Neuron (in vitro differentiated cells): ENCODE results near the gene SPOP.
A peak's percentile ranks its signal among the peaks of the same experiment; 100 is the strongest.

Source experiments
- H2AFZ ChIP-seq: one replicate; pipeline ENCODE4 v1.6.1; 2013; ENCODE audit warnings: low read depth, mild to moderate bottlenecking, inconsistent platforms, low read length, moderate library complexity
- H3K27me3 ChIP-seq: one replicate; pipeline ENCODE4 v1.6.1; 2013; ENCODE audit warnings: low read length; ENCODE audit not compliant: insufficient read depth
- H3K36me3 ChIP-seq: one replicate; pipeline ENCODE4 v1.6.1; 2013; ENCODE audit warnings: low read length; ENCODE audit not compliant: insufficient read depth
- H3K4me1 ChIP-seq: one replicate; pipeline ENCODE4 v1.6.1; 2013; ENCODE audit warnings: low read length; ENCODE audit not compliant: insufficient read depth
- H3K4me3 ChIP-seq: 2 replicates; pipeline ENCODE4 v1.5.1; 2013; ENCODE audit warnings: mild to moderate bottlenecking, low read length, moderate library complexity
- H3K9me3 ChIP-seq: one replicate; pipeline ENCODE4 v1.6.1; 2013; ENCODE audit warnings: low read length

Gene SPOP

GRCh38 chr17:49707608-49708514, 30.0 kb upstream of the SPOP start, which contains the start of gene SLC35B1:
SLC35B1 (minus strand) TSS chr17:49707964; CDS start chr17:49707833, 131 bp downstream.
- peak within 1 kb of the TSS; percentile 92 for H3K4me3 ChIP-seq
- peaks cover 39% of the 10 kb centered on the region for H3K36me3 ChIP-seq
- H3K4me1 ChIP-seq: peaks cover 16% of the 10 kb centered on the region
- H2AFZ ChIP-seq: peak within 1 kb of the TSS; percentile 68
- no peaks in the 10 kb centered on the region for H3K9me3 ChIP-seq
- no peaks in the 10 kb centered on the region for H3K27me3 ChIP-seq

GRCh38 chr17:49707246-49707607, 29.3 kb upstream of the SPOP start:
- no peaks in the 10 kb centered on the region for H3K27me3 ChIP-seq
- peak overlapping the region; percentile 92 for H3K4me3 ChIP-seq
- peaks cover 16% of the 10 kb centered on the region for H3K4me1 ChIP-seq
- H2AFZ ChIP-seq: peak overlapping the region; percentile 68
- peaks cover 43% of the 10 kb centered on the region for H3K36me3 ChIP-seq
- H3K9me3 ChIP-seq: no peaks in the 10 kb centered on the region

- Histone ChIP-seq H3K4me3 (no peak overlapping the region), H3K4me1 (peaks cover 16% of the 10 kb centered on the region), H3K9me3 (no peaks in the 10 kb centered on the region), H3K27me3 (no peaks in the 10 kb centered on the region), H3K36me3 (peaks cover 54% of the 10 kb centered on the region), H2AFZ (no peak overlapping the region)
These were observed 27.4 kb upstream of the SPOP start for GRCh38 chr17:49705254-49705653.

GRCh38 chr17:49703557-49704277, 25.8 kb upstream of the SPOP start:
- Histone ChIP-seq H3K4me1 (peaks cover 16% of the 10 kb centered on the region), H2AFZ (no peak overlapping the region), H3K9me3 (no peaks in the 10 kb centered on the region), H3K36me3 (peaks cover 60% of the 10 kb centered on the region), H3K27me3 (no peaks in the 10 kb centered on the region), H3K4me3 (no peak overlapping the region)

GRCh38 chr17:49700960-49701359, 23.1 kb upstream of the SPOP start:
- peaks cover 60% of the 10 kb centered on the region for H3K36me3 ChIP-seq

GRCh38 chr17:49699966-49700575, 22.2 kb upstream of the SPOP start:
- H3K9me3 ChIP-seq: no peaks in the 10 kb centered on the region
- peaks cover 51% of the 10 kb centered on the region for H3K36me3 ChIP-seq
- H3K4me3 ChIP-seq: no peak overlapping the region
- no peaks in the 10 kb centered on the region for H3K27me3 ChIP-seq
- no peaks in the 10 kb centered on the region for H3K4me1 ChIP-seq
- no peak overlapping the region for H2AFZ ChIP-seq

More at GRCh38 chr17:49700960-49701359, 23.1 kb upstream of the SPOP start:
- H3K27me3 ChIP-seq: no peaks in the 10 kb centered on the region
- peaks cover 6% of the 10 kb centered on the region for H3K4me1 ChIP-seq
- no peak overlapping the region for H3K4me3 ChIP-seq
- no peak overlapping the region for H2AFZ ChIP-seq
- H3K9me3 ChIP-seq: no peaks in the 10 kb centered on the region

- Histone ChIP-seq H3K4me1 (no peaks in the 10 kb centered on the region), H3K27me3 (no peaks in the 10 kb centered on the region), H3K36me3 (peaks cover 30% of the 10 kb centered on the region), H3K9me3 (no peaks in the 10 kb centered on the region), H3K4me3 (no peak overlapping the region), H2AFZ (no peak overlapping the region)
These were observed 20.1 kb upstream of the SPOP start for GRCh38 chr17:49698005-49698404.

GRCh38 chr17:49696233-49696761, 18.4 kb upstream of the SPOP start:
- no peaks in the 10 kb centered on the region for H3K4me1 ChIP-seq
- H3K9me3 ChIP-seq: no peaks in the 10 kb centered on the region
- no peak overlapping the region for H3K4me3 ChIP-seq
- no peak overlapping the region for H2AFZ ChIP-seq
- H3K36me3 ChIP-seq: peaks cover 16% of the 10 kb centered on the region
- H3K27me3 ChIP-seq: no peaks in the 10 kb centered on the region

GRCh38 chr17:49695698-49696232, 17.9 kb upstream of the SPOP start:
- Histone ChIP-seq H3K4me1 (no peaks in the 10 kb centered on the region), H3K4me3 (no peak overlapping the region), H2AFZ (no peak overlapping the region), H3K27me3 (no peaks in the 10 kb centered on the region), H3K9me3 (no peaks in the 10 kb centered on the region), H3K36me3 (peaks cover 10% of the 10 kb centered on the region)

- H3K4me3 ChIP-seq: no peak overlapping the region
These were observed 17.2 kb upstream of the SPOP start for GRCh38 chr17:49694847-49695697.

GRCh38 chr17:49692751-49693150, 14.9 kb upstream of the SPOP start:
- Histone ChIP-seq H3K4me3 (no peak overlapping the region), H3K27me3 (no peaks in the 10 kb centered on the region), H3K9me3 (no peaks in the 10 kb centered on the region), H2AFZ (no peak overlapping the region), H3K4me1 (no peaks in the 10 kb centered on the region), H3K36me3 (no peaks in the 10 kb centered on the region)

More at GRCh38 chr17:49694847-49695697, 17.2 kb upstream of the SPOP start:
- peaks cover 4% of the 10 kb centered on the region for H3K36me3 ChIP-seq
- no peaks in the 10 kb centered on the region for H3K4me1 ChIP-seq
- no peaks in the 10 kb centered on the region for H3K9me3 ChIP-seq
- no peaks in the 10 kb centered on the region for H3K27me3 ChIP-seq
- H2AFZ ChIP-seq: peak overlapping the region; percentile 12

- Histone ChIP-seq H3K27me3 (no peaks in the 10 kb centered on the region), H3K36me3 (no peaks in the 10 kb centered on the region), H2AFZ (no peak overlapping the region), H3K4me1 (no peaks in the 10 kb centered on the region), H3K4me3 (no peak overlapping the region), H3K9me3 (no peaks in the 10 kb centered on the region)
These were observed 13.8 kb upstream of the SPOP start for GRCh38 chr17:49691677-49692191.
